ENCODE data around the gene SCYGR4.

Gene SCYGR4

GRCh38 chr2:227625420-227625819, 8.1 kb downstream of the SCYGR4 start:
- DNase-seq (ENCODE audit: low read depth), result no peak
- no peak overlapping the region for H3K4me3 ChIP-seq (ENCODE audit: low read depth, low read length)
- TF ChIP-seq CTCF (IDR thresholded peaks at IDR 0.05; ENCODE audit: low read depth, low read length, missing control alignments), result no peak

GRCh38 chr2:227626580-227627151, 9.4 kb downstream of the SCYGR4 start:
- H3K4me3 ChIP-seq (ENCODE audit: low read depth, low read length), result no peak overlapping the region

GRCh38 chr2:227627769-227628168, 10.5 kb downstream of the SCYGR4 start:
- H3K4me3 ChIP-seq (ENCODE audit: low read depth, low read length), result no peak overlapping the region
- no peak for TF ChIP-seq CTCF (IDR thresholded peaks at IDR 0.05; ENCODE audit: low read depth, low read length, missing control alignments)
- peak; percentile 29 for DNase-seq (ENCODE audit: low read depth)

More at GRCh38 chr2:227626580-227627151, 9.4 kb downstream of the SCYGR4 start:
- no peak for DNase-seq (ENCODE audit: low read depth)
- no peak for TF ChIP-seq CTCF (IDR thresholded peaks at IDR 0.05; ENCODE audit: low read depth, low read length, missing control alignments)

GRCh38 chr2:227629435-227629834, 12.1 kb downstream of the SCYGR4 start:
- TF ChIP-seq CTCF (IDR thresholded peaks at IDR 0.05; ENCODE audit: low read depth, low read length, missing control alignments), result no peak
- DNase-seq (ENCODE audit: low read depth), result no peak
- no peak overlapping the region for H3K4me3 ChIP-seq (ENCODE audit: low read depth, low read length)

- no peak overlapping the region for H3K4me3 ChIP-seq (ENCODE audit: low read depth, low read length)
- no peak for DNase-seq (ENCODE audit: low read depth)
- no peak for TF ChIP-seq CTCF (IDR thresholded peaks at IDR 0.05; ENCODE audit: low read depth, low read length, missing control alignments)
Measured at GRCh38 chr2:227630322-227630721, 13.0 kb downstream of the SCYGR4 start.

- DNase-seq (ENCODE audit: low read depth), result no peak
- no peak for TF ChIP-seq CTCF (IDR thresholded peaks at IDR 0.05; ENCODE audit: low read depth, low read length, missing control alignments)
Measured at GRCh38 chr2:227632827-227633226, 15.5 kb downstream of the SCYGR4 start.

GRCh38 chr2:227634201-227634600, 16.9 kb downstream of the SCYGR4 start:
- no peak for DNase-seq (ENCODE audit: low read depth)
- no peak overlapping the region for H3K4me3 ChIP-seq (ENCODE audit: low read depth, low read length)
- no peak for TF ChIP-seq CTCF (IDR thresholded peaks at IDR 0.05; ENCODE audit: low read depth, low read length, missing control alignments)

More at GRCh38 chr2:227632827-227633226, 15.5 kb downstream of the SCYGR4 start:
- no peak overlapping the region for H3K4me3 ChIP-seq (ENCODE audit: low read depth, low read length)

Data from GM12864 (cell line).